Activated CD4-positive, alpha-beta T cell treated with anti-CD3 and anti-CD28 coated beads, Interleukin-2, amount 10 ng/mL, durations not matched to agents 7 days and 5 days (primary cell): ENCODE results near the gene NEO1. TPM values are rescaled to one million over a fixed set of nuclear protein-coding genes. Genes with fewer than 3 reads are reported as not detected.

Experiments
- CTCF ChIA-PET: fragments of 350-600 bp; sonication (Branson Sonifier 250); formaldehyde crosslinking; loops from one replicate; lab custom pipeline; 2021; ENCODE audit warnings: antibody characterized with exemption; lab: Charles Lee
- POLR2A ChIA-PET: fragments of 350-600 bp; sonication (Branson Sonifier 250); formaldehyde crosslinking; loops from one replicate; lab custom pipeline; 2021; ENCODE audit warnings: antibody characterized with exemption; lab: Charles Lee
- DNase-seq: peaks from one replicate; pipeline ENCODE4 v3.0.0-alpha.2; 2020
- H3K27ac Mint-ChIP-seq: one replicate; pipeline ENCODE4 v1.8.0; 2021; ENCODE audit warnings: mild to moderate bottlenecking, moderate library complexity, mixed read lengths
- H3K27me3 Mint-ChIP-seq: one replicate; pipeline ENCODE4 v1.8.0; 2021; ENCODE audit warnings: mixed read lengths
- H3K36me3 Mint-ChIP-seq: one replicate; pipeline ENCODE4 v1.8.0; 2021; ENCODE audit warnings: low read depth, mixed read lengths
- H3K4me1 Mint-ChIP-seq: one replicate; pipeline ENCODE4 v1.8.0; 2021; ENCODE audit warnings: mixed read lengths
- H3K4me3 Mint-ChIP-seq: one replicate; pipeline ENCODE4 v1.8.0; 2021; ENCODE audit warnings: mild to moderate bottlenecking, moderate library complexity, mixed read lengths
- H3K9me3 Mint-ChIP-seq: one replicate; pipeline ENCODE4 v1.8.0; 2021; ENCODE audit warnings: mixed read lengths
- total RNA-seq, 2 experiments: library from RNA; stranded (reverse); gene quantifications; one replicate each; pipeline ENCODE4 v1.2.3, GENCODE V29; 2021

The NEO1 gene
- total RNA-seq, 2 experiments from 2014 or later = 4.3 to 5.8 TPM

GRCh38 chr15:73021139-73021621 lies 31.1 kb upstream of the NEO1 start:
- H3K36me3 Mint-ChIP-seq = no peaks in the 10 kb centered on the region
- peaks cover 29% of the 10 kb centered on the region for H3K27me3 Mint-ChIP-seq
- DNase-seq = no peak
- H3K27ac Mint-ChIP-seq = no peak overlapping the region
- POLR2A ChIA-PET = no interaction called here
- no peak overlapping the region for H3K4me3 Mint-ChIP-seq
- CTCF ChIA-PET = no interaction called here
- no peaks in the 10 kb centered on the region for H3K9me3 Mint-ChIP-seq
- no peaks in the 10 kb centered on the region for H3K4me1 Mint-ChIP-seq

- Mint-ChIP-seq H3K4me1 (no peaks in the 10 kb centered on the region), H3K36me3 (no peaks in the 10 kb centered on the region), H3K27ac (no peak overlapping the region), H3K4me3 (no peak overlapping the region), H3K9me3 (no peaks in the 10 kb centered on the region), H3K27me3 (peaks cover 29% of the 10 kb centered on the region)
- POLR2A ChIA-PET = no interaction called here
- DNase-seq = no peak
- CTCF ChIA-PET = no interaction called here
These were observed 30.1 kb upstream of the NEO1 start for GRCh38 chr15:73022161-73022560.

GRCh38 chr15:73023071-73023470 lies 29.2 kb upstream of the NEO1 start:
- ChIA-PET CTCF (no interaction called here), POLR2A (no interaction called here)
- DNase-seq = no peak
- no peaks in the 10 kb centered on the region for H3K4me1 Mint-ChIP-seq
- H3K9me3 Mint-ChIP-seq = no peaks in the 10 kb centered on the region
- no peaks in the 10 kb centered on the region for H3K36me3 Mint-ChIP-seq
- no peak overlapping the region for H3K27ac Mint-ChIP-seq
- no peak overlapping the region for H3K4me3 Mint-ChIP-seq
- H3K27me3 Mint-ChIP-seq = peaks cover 35% of the 10 kb centered on the region

GRCh38 chr15:73024168-73024567 lies 28.1 kb upstream of the NEO1 start:
- Mint-ChIP-seq H3K4me3 (no peak overlapping the region), H3K4me1 (no peaks in the 10 kb centered on the region), H3K27ac (no peak overlapping the region), H3K36me3 (no peaks in the 10 kb centered on the region), H3K9me3 (no peaks in the 10 kb centered on the region), H3K27me3 (peaks cover 34% of the 10 kb centered on the region)
- DNase-seq = no peak
- ChIA-PET POLR2A (no interaction called here), CTCF (no interaction called here)

GRCh38 chr15:73026511-73027054 lies 25.7 kb upstream of the NEO1 start:
- Mint-ChIP-seq H3K27me3 (peaks cover 27% of the 10 kb centered on the region), H3K9me3 (no peaks in the 10 kb centered on the region), H3K4me3 (no peak overlapping the region), H3K36me3 (no peaks in the 10 kb centered on the region), H3K27ac (no peak overlapping the region), H3K4me1 (no peaks in the 10 kb centered on the region)
- POLR2A ChIA-PET = no interaction called here
- no peak for DNase-seq
- CTCF ChIA-PET = interaction anchor here (0.6 kb wide), 1 partner anchor 583 kb away, joined by 3 read pairs; no protein-coding TSS in a partner anchor

- no peak for DNase-seq
- H3K4me1 Mint-ChIP-seq = no peaks in the 10 kb centered on the region
- peaks cover 14% of the 10 kb centered on the region for H3K27me3 Mint-ChIP-seq
- no peak overlapping the region for H3K4me3 Mint-ChIP-seq
- ChIA-PET CTCF (no interaction called here), POLR2A (no interaction called here)
- H3K9me3 Mint-ChIP-seq = no peaks in the 10 kb centered on the region
- H3K36me3 Mint-ChIP-seq = no peaks in the 10 kb centered on the region
- no peak overlapping the region for H3K27ac Mint-ChIP-seq
These were observed 24.2 kb upstream of the NEO1 start for GRCh38 chr15:73028031-73028430.

- Mint-ChIP-seq H3K27ac (no peak overlapping the region), H3K9me3 (no peaks in the 10 kb centered on the region), H3K36me3 (no peaks in the 10 kb centered on the region), H3K4me3 (no peak overlapping the region), H3K4me1 (no peaks in the 10 kb centered on the region), H3K27me3 (peaks cover 14% of the 10 kb centered on the region)
- DNase-seq = no peak
- ChIA-PET CTCF (no interaction called here), POLR2A (no interaction called here)
These were observed 23.3 kb upstream of the NEO1 start for GRCh38 chr15:73028831-73029451.

- CTCF ChIA-PET = no interaction called here
- no peak for DNase-seq
- H3K4me1 Mint-ChIP-seq = no peaks in the 10 kb centered on the region
- POLR2A ChIA-PET = no interaction called here
- H3K27ac Mint-ChIP-seq = no peak overlapping the region
- H3K4me3 Mint-ChIP-seq = no peak overlapping the region
- H3K27me3 Mint-ChIP-seq = peaks cover 14% of the 10 kb centered on the region
- H3K9me3 Mint-ChIP-seq = no peaks in the 10 kb centered on the region
- no peaks in the 10 kb centered on the region for H3K36me3 Mint-ChIP-seq
These were observed 22.1 kb upstream of the NEO1 start for GRCh38 chr15:73030122-73030679.

GRCh38 chr15:73031648-73032047 lies 20.6 kb upstream of the NEO1 start:
- no peak for DNase-seq
- ChIA-PET CTCF (no interaction called here), POLR2A (no interaction called here)
- no peaks in the 10 kb centered on the region for H3K4me1 Mint-ChIP-seq
- H3K4me3 Mint-ChIP-seq = no peak overlapping the region
- no peaks in the 10 kb centered on the region for H3K9me3 Mint-ChIP-seq
- H3K27me3 Mint-ChIP-seq = peaks cover 16% of the 10 kb centered on the region
- H3K27ac Mint-ChIP-seq = no peak overlapping the region
- no peaks in the 10 kb centered on the region for H3K36me3 Mint-ChIP-seq

GRCh38 chr15:73033611-73034010 lies 18.7 kb upstream of the NEO1 start:
- no peak overlapping the region for H3K4me3 Mint-ChIP-seq
- H3K27ac Mint-ChIP-seq = no peak overlapping the region
- H3K27me3 Mint-ChIP-seq = peaks cover 11% of the 10 kb centered on the region
- H3K4me1 Mint-ChIP-seq = no peaks in the 10 kb centered on the region
- POLR2A ChIA-PET = no interaction called here
- no peak for DNase-seq
- H3K36me3 Mint-ChIP-seq = no peaks in the 10 kb centered on the region
- CTCF ChIA-PET = no interaction called here
- H3K9me3 Mint-ChIP-seq = no peaks in the 10 kb centered on the region

GRCh38 chr15:73034221-73034620 lies 18.0 kb upstream of the NEO1 start:
- ChIA-PET POLR2A (no interaction called here), CTCF (no interaction called here)
- Mint-ChIP-seq H3K4me1 (no peaks in the 10 kb centered on the region), H3K27ac (no peak overlapping the region), H3K27me3 (peaks cover 10% of the 10 kb centered on the region), H3K36me3 (no peaks in the 10 kb centered on the region), H3K4me3 (no peak overlapping the region), H3K9me3 (no peaks in the 10 kb centered on the region)
- DNase-seq = no peak

GRCh38 chr15:73035221-73035620 lies 17.0 kb upstream of the NEO1 start:
- Mint-ChIP-seq H3K27ac (no peak overlapping the region), H3K9me3 (no peaks in the 10 kb centered on the region), H3K4me3 (no peak overlapping the region), H3K4me1 (no peaks in the 10 kb centered on the region), H3K27me3 (peaks cover 9% of the 10 kb centered on the region), H3K36me3 (no peaks in the 10 kb centered on the region)
- no peak for DNase-seq
- POLR2A ChIA-PET = no interaction called here
- CTCF ChIA-PET = interaction anchor here (1.6 kb wide), 1 partner anchor 13 kb away, joined by 3 read pairs; no protein-coding TSS in a partner anchor

- Mint-ChIP-seq H3K9me3 (no peaks in the 10 kb centered on the region), H3K27me3 (peaks cover 7% of the 10 kb centered on the region), H3K27ac (no peak overlapping the region), H3K4me3 (no peak overlapping the region), H3K36me3 (no peaks in the 10 kb centered on the region), H3K4me1 (no peaks in the 10 kb centered on the region)
- no peak for DNase-seq
- ChIA-PET CTCF (interaction anchor here (0.5 to 0.6 kb wide), 2 partner anchors 199 to 1102 kb away, joined by 3 read pairs; no protein-coding TSS in a partner anchor), POLR2A (no interaction called here)
These were observed 14.0 kb upstream of the NEO1 start for GRCh38 chr15:73038220-73038619.
